ENCODE results near the gene WFS1. TPM values are rescaled to one million over a fixed set of nuclear protein-coding genes. Genes with fewer than 3 reads are reported as not detected.

WFS1 gene
- total RNA-seq, 1 experiment from 2014 or later = 15.6 TPM

DNA sequence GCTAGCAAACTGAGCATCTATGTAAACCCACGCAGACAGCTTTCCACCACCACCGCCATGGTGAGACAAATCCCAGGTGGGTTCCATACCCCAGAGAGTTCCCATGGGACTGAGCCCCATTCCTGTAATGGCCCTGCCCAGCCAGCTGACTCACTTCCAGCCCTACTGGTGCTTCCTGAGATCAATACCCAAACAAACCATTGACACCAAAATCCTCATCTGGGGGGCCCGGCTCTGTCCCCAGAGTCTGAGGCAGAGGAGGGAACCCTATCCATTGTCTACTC is 39.2 kb upstream of the WFS1 start:
- H3K4me3 ChIP-seq = no peak overlapping the region
- H3K36me3 ChIP-seq = no peaks in the 10 kb centered on the region
- no peaks in the 10 kb centered on the region for H3K4me1 ChIP-seq
- H3K9me3 ChIP-seq (replicated peaks) = no peaks in the 10 kb centered on the region
- no peak for DNase-seq
- H3K27me3 ChIP-seq = no peaks in the 10 kb centered on the region
- H3K27ac ChIP-seq = no peak overlapping the region

DNA sequence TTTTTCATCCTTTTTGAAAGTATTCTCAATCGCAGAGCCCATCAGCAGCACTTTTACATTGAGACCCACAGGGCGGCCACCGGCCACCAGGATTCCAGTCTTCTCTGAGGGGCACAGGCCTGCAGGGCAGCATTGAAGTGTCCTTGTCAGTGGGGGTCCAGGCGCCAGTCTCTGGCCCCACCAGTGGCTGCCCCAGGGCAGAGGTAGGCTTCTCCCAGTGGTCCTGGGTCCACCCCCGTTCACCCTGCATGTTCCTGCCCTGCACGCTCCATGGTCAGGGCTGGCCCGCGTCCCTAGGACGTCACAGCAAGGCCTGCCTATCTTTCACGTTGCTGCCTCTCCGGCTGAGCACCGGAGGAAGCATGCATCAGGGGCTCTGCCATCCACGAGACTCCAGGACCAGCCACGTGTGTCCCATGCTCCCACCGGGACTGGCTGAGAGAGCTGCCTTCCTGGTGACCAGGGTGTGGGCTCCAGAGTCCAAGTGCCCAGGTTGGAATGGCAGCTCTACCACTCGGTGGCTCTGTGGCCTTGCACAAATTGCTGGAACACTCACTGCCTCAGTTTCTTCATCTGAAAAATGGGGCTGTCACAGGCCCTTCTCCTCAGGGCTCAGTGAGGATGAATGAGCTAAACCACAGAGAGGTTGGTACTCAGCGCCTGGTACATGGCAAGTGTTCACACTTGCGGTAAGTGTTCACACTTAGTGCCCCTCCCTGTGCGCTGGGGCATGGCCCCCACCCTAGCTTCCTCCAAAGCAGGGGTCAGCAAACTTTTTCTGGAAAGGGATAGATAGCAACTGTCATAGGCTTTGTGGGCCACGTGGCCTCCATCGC is 38.6 kb upstream of the WFS1 start:
- Histone ChIP-seq H3K27me3 (no peaks in the 10 kb centered on the region), H3K36me3 (no peaks in the 10 kb centered on the region), H3K4me1 (peaks cover 1% of the 10 kb centered on the region; the same call in 1 of the 2 replicates), H3K27ac (no peak overlapping the region), H3K9me3 (replicated peaks) (no peaks in the 10 kb centered on the region), H3K4me3 (no peak overlapping the region)
- DNase-seq = no peak

DNA sequence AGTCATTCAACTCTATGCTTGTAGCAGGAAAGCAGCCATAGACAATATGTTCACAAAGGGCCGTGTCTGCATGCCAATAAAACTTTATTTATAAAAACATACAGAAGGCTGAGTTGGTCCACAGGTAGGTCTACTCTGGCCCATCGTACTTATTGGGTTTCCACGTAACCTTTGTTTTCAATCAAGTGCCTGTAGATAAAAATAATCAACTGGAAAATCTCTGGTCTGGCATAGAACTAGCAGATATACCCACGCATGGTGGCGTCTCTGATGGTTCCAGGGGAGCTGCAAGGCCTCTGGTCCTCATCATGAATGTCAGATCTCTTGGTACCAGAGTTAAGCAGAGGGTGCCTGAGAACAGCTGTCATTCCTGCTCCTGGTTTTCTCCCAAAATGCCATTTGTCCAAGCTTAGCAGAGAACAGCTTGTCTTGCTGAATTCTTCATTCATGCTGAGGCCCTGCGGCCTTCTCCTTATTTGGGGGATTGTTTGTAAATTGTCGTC is 37.9 kb upstream of the WFS1 start:
- no peaks in the 10 kb centered on the region for H3K36me3 ChIP-seq
- H3K27ac ChIP-seq = no peak overlapping the region
- no peak for DNase-seq
- no peak overlapping the region for H3K4me3 ChIP-seq
- no peaks in the 10 kb centered on the region for H3K9me3 ChIP-seq (replicated peaks)
- H3K4me1 ChIP-seq = peaks cover 4% of the 10 kb centered on the region; the same call in 1 of the 2 replicates
- no peaks in the 10 kb centered on the region for H3K27me3 ChIP-seq

DNA sequence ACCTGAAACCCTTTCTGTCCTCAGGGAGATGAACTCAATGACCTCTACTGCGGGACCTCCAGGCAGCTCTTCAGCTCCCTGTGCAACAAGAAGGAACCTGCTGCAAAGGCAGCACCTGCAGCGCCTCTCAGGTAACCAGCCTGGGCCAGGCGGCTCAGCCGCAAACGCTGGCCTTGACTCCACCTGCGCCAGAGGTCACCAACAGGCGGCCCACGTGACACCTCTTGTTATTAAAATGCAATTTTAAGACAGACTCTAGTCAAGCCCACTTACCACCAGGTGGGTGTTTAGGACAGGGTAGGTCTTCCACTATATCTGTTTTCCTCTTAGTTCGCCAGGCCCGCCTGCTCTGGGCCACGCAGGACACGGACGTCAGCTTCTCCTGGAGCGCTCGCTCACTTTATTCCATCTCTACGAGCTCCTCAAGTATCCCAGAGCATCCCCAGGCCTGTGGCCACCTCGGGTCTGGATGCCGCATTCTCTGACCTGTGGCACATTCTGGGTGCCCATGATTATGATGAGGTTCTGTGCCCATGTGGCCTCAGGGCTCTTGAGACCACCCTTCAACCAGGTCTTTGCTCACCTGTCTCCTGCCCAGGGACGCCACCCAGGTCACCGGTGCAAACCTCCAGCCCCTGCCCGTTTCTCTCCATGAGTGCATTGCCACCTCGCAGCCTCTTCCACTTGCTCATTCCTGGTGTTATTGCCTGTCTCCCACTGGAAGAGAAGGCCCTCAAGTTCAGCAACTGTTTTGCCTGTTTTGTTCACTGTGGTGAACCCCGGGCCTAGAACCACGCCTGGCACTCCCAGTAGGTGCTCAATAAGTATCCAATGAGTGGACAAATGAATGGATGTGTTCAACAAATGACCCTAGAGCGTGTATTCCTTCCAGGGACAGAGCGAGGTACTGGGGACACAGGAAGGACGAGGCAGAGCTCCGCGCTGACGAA is 36.5 kb upstream of the WFS1 start:
- H3K27ac ChIP-seq = no peak overlapping the region
- no peaks in the 10 kb centered on the region for H3K9me3 ChIP-seq (replicated peaks)
- DNase-seq = no peak
- no peaks in the 10 kb centered on the region for H3K36me3 ChIP-seq
- no peaks in the 10 kb centered on the region for H3K27me3 ChIP-seq
- H3K4me3 ChIP-seq = no peak overlapping the region
- H3K4me1 ChIP-seq = peaks cover 4% of the 10 kb centered on the region; the same call in 1 of the 2 replicates

DNA sequence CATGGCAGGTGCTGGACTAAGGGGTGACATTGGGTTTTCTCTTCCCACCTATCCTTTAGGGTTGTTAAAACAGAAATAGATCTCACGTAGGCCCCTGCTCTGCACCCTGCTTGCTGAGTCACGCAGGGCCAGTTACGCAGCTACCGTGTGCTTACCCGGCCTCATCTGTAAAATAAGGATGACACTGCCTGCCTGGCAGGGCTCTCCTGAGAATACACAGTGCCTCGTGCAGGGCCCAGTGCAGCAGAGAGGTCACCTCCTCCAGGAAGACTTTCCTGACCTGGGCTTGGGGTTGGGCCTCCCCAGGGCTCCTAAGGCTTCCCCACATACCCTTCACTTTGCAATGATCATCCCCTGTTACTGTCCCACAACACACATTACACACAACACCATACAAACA is 35.7 kb upstream of the WFS1 start:
- no peak for DNase-seq
- Histone ChIP-seq H3K36me3 (no peaks in the 10 kb centered on the region), H3K27me3 (no peaks in the 10 kb centered on the region), H3K4me1 (peaks cover 4% of the 10 kb centered on the region; the same call in 1 of the 2 replicates), H3K9me3 (replicated peaks) (no peaks in the 10 kb centered on the region), H3K4me3 (no peak overlapping the region), H3K27ac (no peak overlapping the region)

DNA sequence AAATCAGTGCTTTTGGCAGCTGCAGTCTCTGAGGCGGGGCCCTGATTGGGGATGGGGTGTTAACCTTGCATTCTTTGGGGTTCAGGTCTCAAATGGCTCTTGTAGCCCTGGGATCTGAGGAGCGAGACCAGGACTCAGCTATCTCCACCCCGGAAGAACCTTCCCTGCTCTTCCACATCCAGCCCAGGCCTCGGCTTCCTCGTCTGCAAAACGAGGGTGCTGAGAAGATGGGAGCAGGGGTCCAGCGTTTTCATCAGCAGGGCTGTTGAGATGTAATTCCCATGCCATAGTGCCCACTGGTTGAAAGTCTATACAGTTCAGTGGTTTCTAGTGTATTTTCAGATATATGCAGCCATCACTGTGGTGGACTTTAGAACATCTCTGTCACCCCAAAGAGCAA is 34.6 kb upstream of the WFS1 start:
- H3K4me3 ChIP-seq = no peak overlapping the region
- no peaks in the 10 kb centered on the region for H3K36me3 ChIP-seq
- no peaks in the 10 kb centered on the region for H3K9me3 ChIP-seq (replicated peaks)
- peaks cover 6% of the 10 kb centered on the region; the same call in 1 of the 2 replicates for H3K27me3 ChIP-seq
- no peak overlapping the region for H3K27ac ChIP-seq
- no peak for DNase-seq
- H3K4me1 ChIP-seq = peaks cover 4% of the 10 kb centered on the region; the same call in 1 of the 2 replicates

DNA sequence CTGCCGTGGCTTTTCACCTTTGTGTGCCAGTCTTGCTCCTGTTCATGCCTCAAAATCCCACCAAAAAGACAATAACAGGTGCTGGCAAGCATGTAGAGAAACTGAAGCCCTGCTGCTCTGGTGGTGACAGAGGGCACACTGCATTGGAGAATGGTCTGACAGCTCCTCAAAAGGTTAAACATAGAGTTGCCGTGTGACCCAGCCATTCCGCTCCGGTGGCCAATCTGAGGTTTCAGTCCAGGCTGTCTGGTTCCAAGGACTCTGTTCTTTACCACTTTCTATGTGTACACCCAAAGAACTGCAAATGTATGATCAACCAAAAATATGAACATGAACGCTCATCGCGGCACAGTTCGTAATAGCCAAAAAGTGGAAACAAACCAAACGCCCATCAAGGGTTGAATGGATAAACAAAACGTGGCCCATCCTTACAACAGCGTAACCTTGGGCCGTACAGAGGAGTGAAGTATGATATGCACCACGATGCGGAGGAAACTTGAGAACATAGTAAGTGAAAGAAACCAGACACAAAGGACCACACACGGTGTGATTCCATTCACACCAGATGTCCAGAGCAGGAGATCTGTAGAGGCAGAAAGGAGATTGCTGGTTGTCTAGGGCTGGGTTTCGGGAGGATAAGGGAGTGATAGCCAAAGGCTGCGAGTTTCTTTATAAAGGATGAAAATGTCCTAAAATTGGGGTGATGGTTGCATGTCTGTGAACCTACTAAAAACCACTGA is 33.6 kb upstream of the WFS1 start:
- H3K9me3 ChIP-seq (replicated peaks) = no peaks in the 10 kb centered on the region
- peaks cover 6% of the 10 kb centered on the region; the same call in 1 of the 2 replicates for H3K27me3 ChIP-seq
- H3K36me3 ChIP-seq = no peaks in the 10 kb centered on the region
- peaks cover 4% of the 10 kb centered on the region; the same call in 1 of the 2 replicates for H3K4me1 ChIP-seq
- peak; percentile 22 to 65 for DNase-seq
- H3K4me3 ChIP-seq = no peak overlapping the region
- H3K27ac ChIP-seq = no peak overlapping the region

DNA sequence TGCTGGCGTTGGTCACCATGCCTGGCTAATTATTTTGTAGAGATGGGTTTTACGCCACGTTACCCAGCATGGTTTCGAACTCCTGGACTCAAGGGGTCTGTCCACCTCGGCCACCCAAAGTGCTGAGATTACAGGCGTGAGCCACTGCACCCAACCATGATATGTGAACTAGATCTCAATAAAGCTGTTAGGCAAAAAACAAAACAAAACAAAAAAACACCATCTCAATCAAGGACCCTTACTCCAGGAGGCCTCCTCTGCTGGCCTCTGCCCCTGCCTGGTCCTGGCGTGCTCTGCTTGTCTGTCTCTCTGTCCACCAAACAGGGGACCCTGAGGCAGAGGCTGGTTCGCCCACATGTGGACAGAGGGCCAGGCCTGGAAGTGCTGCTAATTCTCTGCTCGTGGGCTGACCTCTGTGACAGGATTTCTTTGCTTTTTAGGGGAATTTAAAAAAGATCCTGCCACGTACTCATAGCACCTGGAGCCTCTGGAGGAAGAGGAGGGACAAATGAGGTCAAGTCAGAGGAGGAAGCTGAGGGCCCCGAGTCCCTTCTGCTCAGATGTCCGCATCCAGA is 32.7 kb upstream of the WFS1 start:
- no peaks in the 10 kb centered on the region for H3K36me3 ChIP-seq
- H3K4me3 ChIP-seq = no peak overlapping the region
- no peak overlapping the region for H3K27ac ChIP-seq
- no peaks in the 10 kb centered on the region for H3K9me3 ChIP-seq (replicated peaks)
- H3K27me3 ChIP-seq = peaks cover 6% of the 10 kb centered on the region; the same call in 1 of the 2 replicates
- no peak for DNase-seq
- H3K4me1 ChIP-seq = peaks cover 4% of the 10 kb centered on the region; the same call in 1 of the 2 replicates

DNA sequence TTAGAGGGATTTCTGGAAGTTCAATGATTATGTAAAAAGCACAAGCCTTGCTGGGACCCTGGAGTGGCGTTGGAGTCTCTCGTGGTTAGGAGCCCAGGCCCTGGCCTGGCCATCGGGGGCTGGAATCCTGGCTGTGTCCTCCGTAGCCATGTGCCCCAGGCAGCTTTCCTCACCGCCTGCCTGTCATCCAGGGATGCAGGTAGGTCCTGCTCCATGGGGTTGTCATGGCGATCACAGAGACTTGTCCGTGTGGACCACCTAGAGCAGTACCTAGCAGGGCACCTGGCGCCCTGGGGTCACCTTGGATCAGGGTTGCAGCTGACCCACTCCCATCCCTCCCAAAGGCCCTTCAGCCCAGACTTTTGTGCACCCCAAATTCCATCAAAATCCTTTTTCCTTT is 30.2 kb upstream of the WFS1 start:
- H3K36me3 ChIP-seq = no peaks in the 10 kb centered on the region
- no peaks in the 10 kb centered on the region for H3K9me3 ChIP-seq (replicated peaks)
- H3K27me3 ChIP-seq = peaks cover 6% of the 10 kb centered on the region; the same call in 1 of the 2 replicates
- H3K27ac ChIP-seq = no peak overlapping the region
- peaks cover 4% of the 10 kb centered on the region; the same call in 1 of the 2 replicates for H3K4me1 ChIP-seq
- H3K4me3 ChIP-seq = no peak overlapping the region
- no peak for DNase-seq

DNA sequence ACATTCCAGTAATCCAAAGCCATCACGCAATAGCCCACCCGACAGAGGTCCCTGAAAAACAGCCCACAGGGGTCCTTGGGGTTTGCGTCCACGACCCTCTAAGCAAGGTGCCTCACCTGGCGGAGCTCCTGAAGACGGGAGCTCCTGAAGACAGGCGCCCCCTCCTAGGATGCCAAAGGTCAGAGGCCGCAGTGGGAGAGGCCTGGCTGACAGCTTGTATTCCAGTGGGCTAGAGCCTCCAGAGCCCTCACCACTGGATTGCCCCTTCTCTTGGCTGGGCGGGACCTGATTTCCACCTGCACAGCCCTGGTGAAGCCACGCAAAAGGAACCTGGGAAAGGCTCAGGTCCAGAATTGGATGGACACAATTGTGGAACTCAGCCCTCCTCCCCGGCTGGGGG is 29.7 kb upstream of the WFS1 start:
- no peak overlapping the region for H3K4me3 ChIP-seq

DNA sequence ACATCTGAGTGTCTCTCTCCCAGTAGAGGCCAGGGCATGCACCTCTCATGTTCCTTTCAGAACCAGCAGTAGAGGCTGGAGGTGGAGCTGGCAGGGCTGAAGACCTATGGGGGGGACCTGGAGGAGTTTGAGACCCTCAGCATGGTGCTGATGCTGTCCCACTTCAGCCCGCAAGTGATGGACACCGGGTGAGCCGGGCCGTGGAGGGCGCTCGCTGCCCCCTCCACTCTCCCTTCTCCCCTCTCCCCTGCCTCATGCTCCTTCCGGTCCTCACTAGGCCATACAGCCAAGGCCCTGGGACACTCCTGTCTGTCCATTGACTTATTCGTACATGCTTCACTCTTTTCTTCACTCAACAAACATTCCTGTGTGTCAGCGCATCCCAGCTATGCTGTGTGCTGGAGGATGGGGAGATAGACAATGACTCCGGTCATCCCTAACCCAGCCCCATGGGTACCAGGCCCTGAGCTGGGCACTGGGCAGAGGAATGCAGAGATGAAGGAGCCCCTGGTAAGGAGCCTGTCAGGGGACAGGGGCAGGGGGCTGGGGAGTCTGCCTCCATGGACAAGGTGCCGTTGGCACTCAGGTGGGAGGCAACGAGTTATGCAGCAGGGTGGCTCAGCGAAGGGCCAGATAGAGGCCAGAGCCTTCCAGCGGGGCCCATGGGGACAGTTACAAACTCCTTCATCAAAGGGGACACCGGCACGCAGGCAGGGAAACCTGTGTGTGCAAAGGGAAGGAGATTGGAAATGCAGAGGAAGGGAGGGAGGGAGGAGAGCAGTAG is 28.4 kb upstream of the WFS1 start:
- no peak overlapping the region for H3K27ac ChIP-seq
- H3K36me3 ChIP-seq = no peaks in the 10 kb centered on the region
- H3K4me3 ChIP-seq = no peak overlapping the region
- H3K9me3 ChIP-seq (replicated peaks) = no peaks in the 10 kb centered on the region
- peaks cover 6% of the 10 kb centered on the region; the same call in 1 of the 2 replicates for H3K27me3 ChIP-seq
- peaks cover under 1% of the 10 kb centered on the region; the same call in 1 of the 2 replicates for H3K4me1 ChIP-seq
- no peak for DNase-seq

More for the DNA sequence above, 29.7 kb upstream of the WFS1 start:
- DNase-seq = no peak
- Histone ChIP-seq H3K4me1 (peaks cover 4% of the 10 kb centered on the region; the same call in 1 of the 2 replicates), H3K36me3 (no peaks in the 10 kb centered on the region), H3K27ac (no peak overlapping the region), H3K27me3 (peaks cover 6% of the 10 kb centered on the region; the same call in 1 of the 2 replicates), H3K9me3 (replicated peaks) (no peaks in the 10 kb centered on the region)

DNA sequence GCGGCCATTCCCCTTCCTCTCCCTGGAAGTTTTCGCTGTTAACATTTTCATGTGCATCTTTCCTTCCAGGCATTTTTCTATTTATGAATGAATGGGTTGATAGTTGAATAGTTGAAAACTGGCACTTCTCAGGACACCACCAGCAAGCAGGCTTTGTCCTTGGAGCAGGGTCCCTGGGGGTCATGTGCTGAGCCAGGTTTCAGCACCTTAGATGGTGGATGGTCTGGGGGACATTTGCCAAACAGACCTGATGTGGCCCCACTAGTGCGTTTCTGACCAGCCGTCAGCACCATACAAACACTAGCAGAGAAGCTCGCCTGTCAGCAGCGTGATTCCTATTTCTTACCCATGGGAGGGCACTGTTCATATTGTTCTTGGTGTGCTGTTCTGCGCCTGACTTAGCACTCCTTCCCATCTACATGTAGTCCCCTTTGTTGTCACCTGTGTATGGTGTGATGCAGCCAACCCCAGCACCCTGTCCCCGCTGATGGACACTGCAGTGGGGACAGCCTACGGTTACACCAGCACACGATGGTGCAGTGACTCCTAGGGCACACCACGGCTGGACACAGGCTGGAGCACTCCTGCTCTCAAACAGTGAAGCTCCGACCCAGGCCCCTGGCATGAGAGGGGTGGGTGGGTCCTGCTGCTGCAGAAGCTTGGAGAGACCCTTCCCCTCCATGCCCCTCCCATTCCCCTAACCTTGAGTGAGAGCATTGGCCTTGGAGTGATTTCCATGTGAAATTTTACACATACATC is 27.2 kb upstream of the WFS1 start:
- Histone ChIP-seq H3K27me3 (peaks cover 10% of the 10 kb centered on the region; the same call in 1 of the 2 replicates), H3K36me3 (no peaks in the 10 kb centered on the region), H3K4me1 (no peaks in the 10 kb centered on the region), H3K27ac (no peak overlapping the region), H3K4me3 (no peak overlapping the region), H3K9me3 (replicated peaks) (no peaks in the 10 kb centered on the region)
- no peak for DNase-seq

Data from SJCRH30 (cell line).